ENCODE data around the gene KRTAP20-4. TPM values are rescaled to one million over a fixed set of nuclear protein-coding genes. Genes with fewer than 3 reads are reported as not detected.

The KRTAP20-4 gene
- not detected for polyA plus RNA-seq (ENCODE audit: insufficient read length)

- no peak for DNase-seq (ENCODE audit: low read depth)
These were observed at the start of gene KRTAP20-4 for GRCh38 chr21:30620522-30620921. KRTAP20-4 (plus strand) TSS chr21:30620627.

GRCh38 chr21:30577766-30578165 is 42.7 kb upstream of the KRTAP20-4 start:
- DNase-seq (ENCODE audit: low read depth), result no peak

- peak; percentile 26 for DNase-seq (ENCODE audit: low read depth)
These were observed 41.1 kb upstream of the KRTAP20-4 start for GRCh38 chr21:30579346-30579745.

GRCh38 chr21:30580132-30580531 is 40.3 kb upstream of the KRTAP20-4 start:
- no peak for DNase-seq (ENCODE audit: low read depth)

- no peak for DNase-seq (ENCODE audit: low read depth)
These were observed 37.6 kb upstream of the KRTAP20-4 start for GRCh38 chr21:30582870-30583269.

GRCh38 chr21:30590297-30590696 is 30.1 kb upstream of the KRTAP20-4 start, which contains the start of gene KRTAP22-2:
KRTAP22-2 (minus strand) TSS chr21:30590397.
- no peak for DNase-seq (ENCODE audit: low read depth)

- no peak for DNase-seq (ENCODE audit: low read depth)
These were observed 28.3 kb upstream of the KRTAP20-4 start, which contains the start of gene KRTAP6-3 for GRCh38 chr21:30592140-30592539. KRTAP6-3 (plus strand) TSS chr21:30592440; CDS start chr21:30592446, 6 bp downstream.

- no peak for DNase-seq (ENCODE audit: low read depth)
These were observed 21.6 kb upstream of the KRTAP20-4 start, which contains the start of gene KRTAP6-2 for GRCh38 chr21:30598802-30599201. KRTAP6-2 (minus strand) TSS chr21:30598902; CDS start chr21:30598874, 28 bp downstream.

- no peak for DNase-seq (ENCODE audit: low read depth)
These were observed 19.6 kb upstream of the KRTAP20-4 start, which contains the start of gene KRTAP22-1 for GRCh38 chr21:30600787-30601186. KRTAP22-1 (plus strand) TSS chr21:30601087.

- DNase-seq (ENCODE audit: low read depth), result no peak
These were observed 14.5 kb upstream of the KRTAP20-4 start for GRCh38 chr21:30605968-30606367.

- no peak for DNase-seq (ENCODE audit: low read depth)
These were observed 8.3 kb upstream of the KRTAP20-4 start for GRCh38 chr21:30612132-30612531.

- DNase-seq (ENCODE audit: low read depth), result no peak
These were observed 6.6 kb upstream of the KRTAP20-4 start, which contains the start of gene KRTAP6-1 for GRCh38 chr21:30613836-30614235. KRTAP6-1 (minus strand) TSS chr21:30613930; CDS start chr21:30613904, 26 bp downstream.

- no peak for DNase-seq (ENCODE audit: low read depth)
These were observed 5.2 kb upstream of the KRTAP20-4 start for GRCh38 chr21:30615199-30615598.

GRCh38 chr21:30616125-30616524 is 4.3 kb upstream of the KRTAP20-4 start, which contains the start of gene KRTAP20-1:
KRTAP20-1 (plus strand) TSS chr21:30616425; CDS start chr21:30616455, 30 bp downstream.
- DNase-seq (ENCODE audit: low read depth), result no peak

- no peak for DNase-seq (ENCODE audit: low read depth)
These were observed 347 bp upstream of the KRTAP20-4 start for GRCh38 chr21:30620080-30620479.

GRCh38 chr21:30623362-30623761 is 2.9 kb downstream of the KRTAP20-4 start:
- no peak for DNase-seq (ENCODE audit: low read depth)

- no peak for DNase-seq (ENCODE audit: low read depth)
These were observed 5.2 kb downstream of the KRTAP20-4 start for GRCh38 chr21:30625449-30626165.

GRCh38 chr21:30628109-30628508 is 7.7 kb downstream of the KRTAP20-4 start:
- no peak for DNase-seq (ENCODE audit: low read depth)

- no peak for DNase-seq (ENCODE audit: low read depth)
These were observed 8.8 kb downstream of the KRTAP20-4 start for GRCh38 chr21:30629200-30629599.

GRCh38 chr21:30634906-30635305 is 14.5 kb downstream of the KRTAP20-4 start, which contains the start of gene KRTAP20-2:
KRTAP20-2 (plus strand) TSS chr21:30635206; CDS start chr21:30635264, 58 bp downstream.
- DNase-seq (ENCODE audit: low read depth), result no peak

GRCh38 chr21:30638686-30639085 is 18.3 kb downstream of the KRTAP20-4 start:
- DNase-seq (ENCODE audit: low read depth), result no peak

- no peak for DNase-seq (ENCODE audit: low read depth)
These were observed 22.1 kb downstream of the KRTAP20-4 start, which contains the start of gene KRTAP20-3 for GRCh38 chr21:30642564-30642963. KRTAP20-3 (plus strand) TSS chr21:30642864.

GRCh38 chr21:30646904-30647414 is 26.5 kb downstream of the KRTAP20-4 start:
- DNase-seq (ENCODE audit: low read depth), result no peak

All from forelimb muscle (tissue), 1 donor.